Gastroesophageal sphincter (tissue), 3 donors: ENCODE results near the gene STON1.

Experiments
- EP300 ChIP-seq: sonication (generic); formaldehyde crosslinking; IDR thresholded peaks from one replicate; pipeline ENCODE4 v1.6.1; 2017; ENCODE audit warnings: antibody characterized with exemption, mild to moderate bottlenecking
- POLR2A ChIP-seq, 2 donors: fragments of 450-650 bp; IDR thresholded peaks; one replicate each; pipeline ENCODE4 v1.6.1; 2017; ENCODE audit warnings: antibody characterized with exemption in 2 of 2, mild to moderate bottlenecking in 2 of 2, moderate library complexity in 1 of 2
- TF ChIP-seq, protein P1 (sequence below), 4 experiments: fragments of 200-600 bp in 2 of 4; fragments of 450-650 bp in 2 of 4; sonication (generic) in 1 of 4; IDR thresholded peaks; one replicate each; pipeline ENCODE4 v1.5.1; 2017 to 2019; ENCODE audit warnings: antibody characterized with exemption in 4 of 4, mild to moderate bottlenecking in 2 of 4, moderate library complexity in 2 of 4

DNA sequence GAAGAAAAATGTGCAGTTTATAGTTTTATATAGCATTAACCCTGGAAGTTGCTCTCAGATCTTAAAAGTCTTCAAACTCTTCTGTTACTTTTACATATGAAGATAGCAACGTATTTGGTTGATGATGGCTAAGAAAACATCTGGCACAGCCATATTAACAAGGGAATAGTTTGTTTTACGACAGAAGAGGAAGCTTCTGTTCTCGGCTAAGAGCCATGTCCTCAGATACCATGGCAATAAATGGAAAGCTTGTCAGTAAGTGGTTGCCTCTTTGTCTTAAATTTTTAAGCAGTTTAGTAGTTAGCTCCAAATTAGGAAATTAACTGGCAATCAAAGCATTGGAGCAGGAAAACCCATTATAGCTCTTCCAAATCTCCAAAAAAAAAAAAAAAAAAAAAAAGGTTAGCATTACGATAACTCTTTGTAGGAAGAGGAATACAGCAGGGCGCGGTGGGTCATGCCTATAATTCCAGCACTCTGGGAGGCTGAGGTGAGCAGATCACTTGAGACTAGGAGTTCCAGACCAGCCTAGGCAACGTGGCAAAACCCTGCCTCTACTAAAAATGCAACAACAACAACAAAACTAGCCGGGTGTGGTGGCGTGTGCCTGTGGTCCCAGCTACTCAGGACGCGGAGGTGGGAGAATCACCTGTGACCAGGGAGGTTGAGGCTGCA, 4.5 kb upstream of the STON1 start:
- TF ChIP-seq, protein P1, sequence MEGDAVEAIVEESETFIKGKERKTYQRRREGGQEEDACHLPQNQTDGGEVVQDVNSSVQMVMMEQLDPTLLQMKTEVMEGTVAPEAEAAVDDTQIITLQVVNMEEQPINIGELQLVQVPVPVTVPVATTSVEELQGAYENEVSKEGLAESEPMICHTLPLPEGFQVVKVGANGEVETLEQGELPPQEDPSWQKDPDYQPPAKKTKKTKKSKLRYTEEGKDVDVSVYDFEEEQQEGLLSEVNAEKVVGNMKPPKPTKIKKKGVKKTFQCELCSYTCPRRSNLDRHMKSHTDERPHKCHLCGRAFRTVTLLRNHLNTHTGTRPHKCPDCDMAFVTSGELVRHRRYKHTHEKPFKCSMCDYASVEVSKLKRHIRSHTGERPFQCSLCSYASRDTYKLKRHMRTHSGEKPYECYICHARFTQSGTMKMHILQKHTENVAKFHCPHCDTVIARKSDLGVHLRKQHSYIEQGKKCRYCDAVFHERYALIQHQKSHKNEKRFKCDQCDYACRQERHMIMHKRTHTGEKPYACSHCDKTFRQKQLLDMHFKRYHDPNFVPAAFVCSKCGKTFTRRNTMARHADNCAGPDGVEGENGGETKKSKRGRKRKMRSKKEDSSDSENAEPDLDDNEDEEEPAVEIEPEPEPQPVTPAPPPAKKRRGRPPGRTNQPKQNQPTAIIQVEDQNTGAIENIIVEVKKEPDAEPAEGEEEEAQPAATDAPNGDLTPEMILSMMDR (IDR thresholded peaks at IDR 0.05) = no peak
- TF ChIP-seq EP300 (peak; percentile 58), POLR2A (IDR thresholded peaks at IDR 0.05) (no peak)
